ENCODE results near the gene KDM4B. TPM values are rescaled to one million over a fixed set of nuclear protein-coding genes. Genes with fewer than 3 reads are reported as not detected.

Gene KDM4B
- total and polyA plus RNA-seq, 2 of the 8 experiments (the other 6 are each of a cell fraction or from before 2014, with no cell fraction given) = 12.0 to 31.9 TPM

GRCh38 chr19:5137571-5138124 is 168.7 kb downstream of the KDM4B start (continued):
- TF ChIP-seq CHD7 (IDR thresholded peaks at IDR 0.05; ENCODE audit: insufficient replicate concordance, low read length) = no peak
- no peak for TF ChIP-seq SP4 (IDR thresholded peaks at IDR 0.05; ENCODE audit: low read length)
- no peak for TF ChIP-seq SAP30 (IDR thresholded peaks at IDR 0.05; ENCODE audit: insufficient read depth, insufficient replicate concordance, low read length)
- no peak for TF ChIP-seq KDM1A (IDR thresholded peaks at IDR 0.05; ENCODE audit: borderline replicate concordance, low read length)
- TF ChIP-seq EP300 (IDR thresholded peaks at IDR 0.05; ENCODE audit: borderline replicate concordance in 1 of 2, low read depth in 2 of 2, low read length in 2 of 2) = no peak
- TF ChIP-seq ATF3 (IDR thresholded peaks at IDR 0.05; ENCODE audit: insufficient read depth, low read depth, low read length) = peak; percentile 50; the same call in 1 of the 2 replicates
- no peak for TF ChIP-seq SP2 (IDR thresholded peaks at IDR 0.05; ENCODE audit: low read length)
- no peak for TF ChIP-seq TAF1 (IDR thresholded peaks at IDR 0.05; ENCODE audit: low read depth, low read length)
- no peak for TF ChIP-seq NANOG (IDR thresholded peaks at IDR 0.05; ENCODE audit: insufficient read depth, low read depth, low read length, poor library complexity, severe bottlenecking)
- no peak for TF ChIP-seq SIRT6 (IDR thresholded peaks at IDR 0.05; ENCODE audit: low read length)
